Prostate gland (tissue), 2 donors: ENCODE data around the gene HOOK2.

Experiments used
- CTCF ChIP-seq, 4 experiments: fragments of 200-600 bp in 2 of 4; fragments of 450-650 bp in 2 of 4; sonication (generic) in 2 of 4; IDR thresholded peaks; 1 replicate in 3 of 4; 2 replicates in 1 of 4; pipeline ENCODE4 v1.5.1; 2016 to 2019; ENCODE audit warnings: antibody characterized with exemption in 4 of 4, mild to moderate bottlenecking in 2 of 4, moderate library complexity in 2 of 4
- POLR2AphosphoS5 ChIP-seq: sonication (generic); formaldehyde crosslinking; IDR thresholded peaks from one replicate; pipeline ENCODE4 v1.6.1; 2017; ENCODE audit warnings: antibody characterized with exemption

- TF ChIP-seq POLR2AphosphoS5 (no peak), CTCF (IDR thresholded peaks at IDR 0.05) (no peak)
These were observed 55.1 kb downstream of the HOOK2 start for GRCh38 chr19:12720296-12720695.
